SK-N-SH treated with all-trans-retinoic acid at 6 μM for 48 hours (cell line): ENCODE measurements around the gene C5AR1.

Experiments used
- ATAC-seq: fragments of 200-7000 bp; cut with Tn5 transposase; 3 replicates; pipeline ENCODE4 v1.9.1; 2020; ENCODE audit warnings: mild to moderate bottlenecking, moderate library complexity
- ARNTL ChIP-seq: fragments of 450-650 bp; formaldehyde crosslinking; IDR thresholded peaks from 2 replicates; pipeline ENCODE4 v1.5.0; 2020; ENCODE audit warnings: low read depth, mild to moderate bottlenecking, moderate library complexity, borderline replicate concordance
- BACH2 ChIP-seq: fragments of 250-450 bp; sonication (Bioruptor Pico); IDR thresholded peaks from 2 replicates; pipeline ENCODE4 v1.9.0; 2021; ENCODE audit warnings: mild to moderate bottlenecking, borderline replicate concordance
- CSDC2 ChIP-seq: fragments of 250-450 bp; sonication (Bioruptor Pico); IDR thresholded peaks from 2 replicates; pipeline ENCODE4 v1.5.0; 2020; ENCODE audit warnings: mild to moderate bottlenecking, moderate library complexity
- ESRRG ChIP-seq: fragments of 250-450 bp; sonication (Bioruptor Pico); IDR thresholded peaks from 2 replicates; pipeline ENCODE4 v1.6.1; 2021; ENCODE audit warnings: mild to moderate bottlenecking
- GLIS3 ChIP-seq: fragments of 250-450 bp; sonication (Bioruptor Pico); IDR thresholded peaks from 2 replicates; pipeline ENCODE4 v1.5.0; 2020; ENCODE audit warnings: mild to moderate bottlenecking, moderate library complexity
- ISL1 ChIP-seq: fragments of 250-450 bp; sonication (Bioruptor Pico); IDR thresholded peaks from 2 replicates; pipeline ENCODE4 v2.1.2; 2022; ENCODE audit warnings: mild to moderate bottlenecking, moderate library complexity
- OSR1 ChIP-seq: fragments of 250-450 bp; sonication (Bioruptor Pico); IDR thresholded peaks from 2 replicates; pipeline ENCODE4 v1.8.0; 2022; ENCODE audit warnings: moderate library complexity, mild to moderate bottlenecking, inconsistent platforms
- PPARA ChIP-seq: fragments of 250-450 bp; sonication (Bioruptor Pico); IDR thresholded peaks from 2 replicates; pipeline ENCODE4 v1.5.0; 2020; ENCODE audit warnings: mild to moderate bottlenecking, borderline replicate concordance
- SNAI2 ChIP-seq: fragments of 250-450 bp; sonication (Bioruptor Pico); IDR thresholded peaks from 2 replicates; pipeline ENCODE4 v1.5.0; 2020; ENCODE audit warnings: mild to moderate bottlenecking, moderate library complexity
- TOX ChIP-seq: fragments of 250-450 bp; sonication (Bioruptor Pico); IDR thresholded peaks from 2 replicates; pipeline ENCODE4 v1.8.0; 2021; ENCODE audit warnings: mild to moderate bottlenecking, moderate library complexity, borderline replicate concordance
- ZC3H10 ChIP-seq: fragments of 250-450 bp; sonication (Bioruptor Pico); IDR thresholded peaks from 2 replicates; pipeline ENCODE4 v1.5.1; 2021; ENCODE audit warnings: mild to moderate bottlenecking, moderate library complexity
- ZFP3 ChIP-seq: fragments of 250-450 bp; sonication (Bioruptor Pico); IDR thresholded peaks from 2 replicates; pipeline ENCODE4 v1.5.0; 2020; ENCODE audit warnings: mild to moderate bottlenecking, moderate library complexity
- ZFP30 ChIP-seq: fragments of 450-650 bp; formaldehyde crosslinking; IDR thresholded peaks from 2 replicates; pipeline ENCODE4 v1.5.0; 2022; ENCODE audit warnings: mild to moderate bottlenecking, moderate library complexity
- ZNF565 ChIP-seq: fragments of 450-650 bp; formaldehyde crosslinking; conservative IDR thresholded peaks from 2 replicates; pipeline ENCODE4 v1.5.0; 2020; ENCODE audit warnings: low read depth, mild to moderate bottlenecking, moderate library complexity
- TF ChIP-seq, protein P1 (sequence below): fragments of 250-450 bp; sonication (Bioruptor Pico); IDR thresholded peaks from 2 replicates; pipeline ENCODE4 v1.5.0; 2020; ENCODE audit warnings: mild to moderate bottlenecking, moderate library complexity
- TF ChIP-seq, protein P2 (sequence below): fragments of 250-450 bp; sonication (Bioruptor Pico); IDR thresholded peaks from 2 replicates; pipeline ENCODE4 v1.5.1; 2021; ENCODE audit warnings: mild to moderate bottlenecking, moderate library complexity
- TF ChIP-seq, protein P3 (sequence below): fragments of 250-450 bp; sonication (Bioruptor Pico); IDR thresholded peaks from 2 replicates; pipeline ENCODE4 v1.8.0; 2020; ENCODE audit warnings: mild to moderate bottlenecking, moderate library complexity, borderline replicate concordance
- TF ChIP-seq, protein P4 (sequence below): fragments of 250-450 bp; sonication (Bioruptor Pico); IDR thresholded peaks from 2 replicates; pipeline ENCODE4 v1.8.0; 2021; ENCODE audit warnings: low read depth, mild to moderate bottlenecking, moderate library complexity, borderline replicate concordance
- TF ChIP-seq, protein P5 (sequence below): fragments of 250-450 bp; sonication (Bioruptor Pico); IDR thresholded peaks from 2 replicates; pipeline ENCODE4 v1.5.1; 2020; ENCODE audit warnings: low read depth, mild to moderate bottlenecking, moderate library complexity

C5AR1 gene

DNA sequence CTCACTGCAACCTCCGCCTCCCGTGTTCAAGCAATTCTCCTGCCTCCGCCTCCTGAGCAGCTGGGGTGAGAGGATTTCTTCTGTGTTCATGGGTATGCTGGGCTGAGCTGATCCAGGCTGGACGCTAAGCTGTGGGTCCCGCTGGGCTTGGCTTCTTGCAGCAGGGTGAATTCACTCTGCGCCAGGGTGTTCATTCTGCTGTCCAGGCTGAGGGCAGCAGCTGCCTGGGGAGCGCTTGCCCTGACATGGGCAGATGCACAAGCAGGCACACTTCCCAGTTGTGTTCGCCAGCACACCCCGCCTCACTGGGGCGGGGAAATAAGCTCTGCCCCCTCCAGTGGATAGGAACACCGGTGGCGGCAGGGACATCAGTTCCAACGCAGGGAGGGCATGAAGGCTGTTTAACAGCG lies 42.3 kb upstream of the C5AR1 start:
- no peak for ATAC-seq
- TF ChIP-seq PPARA (CRISPR knock-in tag) (no peak), ARNTL (CRISPR knock-in tag) (no peak), TOX (CRISPR knock-in tag) (no peak), GLIS3 (no peak), ESRRG (CRISPR knock-in tag) (no peak), ZNF565 (no peak)
- TF ChIP-seq, protein P1, sequence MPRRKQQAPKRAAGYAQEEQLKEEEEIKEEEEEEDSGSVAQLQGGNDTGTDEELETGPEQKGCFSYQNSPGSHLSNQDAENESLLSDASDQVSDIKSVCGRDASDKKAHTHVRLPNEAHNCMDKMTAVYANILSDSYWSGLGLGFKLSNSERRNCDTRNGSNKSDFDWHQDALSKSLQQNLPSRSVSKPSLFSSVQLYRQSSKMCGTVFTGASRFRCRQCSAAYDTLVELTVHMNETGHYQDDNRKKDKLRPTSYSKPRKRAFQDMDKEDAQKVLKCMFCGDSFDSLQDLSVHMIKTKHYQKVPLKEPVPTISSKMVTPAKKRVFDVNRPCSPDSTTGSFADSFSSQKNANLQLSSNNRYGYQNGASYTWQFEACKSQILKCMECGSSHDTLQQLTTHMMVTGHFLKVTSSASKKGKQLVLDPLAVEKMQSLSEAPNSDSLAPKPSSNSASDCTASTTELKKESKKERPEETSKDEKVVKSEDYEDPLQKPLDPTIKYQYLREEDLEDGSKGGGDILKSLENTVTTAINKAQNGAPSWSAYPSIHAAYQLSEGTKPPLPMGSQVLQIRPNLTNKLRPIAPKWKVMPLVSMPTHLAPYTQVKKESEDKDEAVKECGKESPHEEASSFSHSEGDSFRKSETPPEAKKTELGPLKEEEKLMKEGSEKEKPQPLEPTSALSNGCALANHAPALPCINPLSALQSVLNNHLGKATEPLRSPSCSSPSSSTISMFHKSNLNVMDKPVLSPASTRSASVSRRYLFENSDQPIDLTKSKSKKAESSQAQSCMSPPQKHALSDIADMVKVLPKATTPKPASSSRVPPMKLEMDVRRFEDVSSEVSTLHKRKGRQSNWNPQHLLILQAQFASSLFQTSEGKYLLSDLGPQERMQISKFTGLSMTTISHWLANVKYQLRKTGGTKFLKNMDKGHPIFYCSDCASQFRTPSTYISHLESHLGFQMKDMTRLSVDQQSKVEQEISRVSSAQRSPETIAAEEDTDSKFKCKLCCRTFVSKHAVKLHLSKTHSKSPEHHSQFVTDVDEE (CRISPR knock-in tag): no peak
- TF ChIP-seq, protein P2, sequence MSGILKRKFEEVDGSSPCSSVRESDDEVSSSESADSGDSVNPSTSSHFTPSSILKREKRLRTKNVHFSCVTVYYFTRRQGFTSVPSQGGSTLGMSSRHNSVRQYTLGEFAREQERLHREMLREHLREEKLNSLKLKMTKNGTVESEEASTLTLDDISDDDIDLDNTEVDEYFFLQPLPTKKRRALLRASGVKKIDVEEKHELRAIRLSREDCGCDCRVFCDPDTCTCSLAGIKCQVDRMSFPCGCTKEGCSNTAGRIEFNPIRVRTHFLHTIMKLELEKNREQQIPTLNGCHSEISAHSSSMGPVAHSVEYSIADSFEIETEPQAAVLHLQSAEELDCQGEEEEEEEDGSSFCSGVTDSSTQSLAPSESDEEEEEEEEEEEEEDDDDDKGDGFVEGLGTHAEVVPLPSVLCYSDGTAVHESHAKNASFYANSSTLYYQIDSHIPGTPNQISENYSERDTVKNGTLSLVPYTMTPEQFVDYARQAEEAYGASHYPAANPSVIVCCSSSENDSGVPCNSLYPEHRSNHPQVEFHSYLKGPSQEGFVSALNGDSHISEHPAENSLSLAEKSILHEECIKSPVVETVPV (CRISPR knock-in tag): no peak
- TF ChIP-seq, protein P3, sequence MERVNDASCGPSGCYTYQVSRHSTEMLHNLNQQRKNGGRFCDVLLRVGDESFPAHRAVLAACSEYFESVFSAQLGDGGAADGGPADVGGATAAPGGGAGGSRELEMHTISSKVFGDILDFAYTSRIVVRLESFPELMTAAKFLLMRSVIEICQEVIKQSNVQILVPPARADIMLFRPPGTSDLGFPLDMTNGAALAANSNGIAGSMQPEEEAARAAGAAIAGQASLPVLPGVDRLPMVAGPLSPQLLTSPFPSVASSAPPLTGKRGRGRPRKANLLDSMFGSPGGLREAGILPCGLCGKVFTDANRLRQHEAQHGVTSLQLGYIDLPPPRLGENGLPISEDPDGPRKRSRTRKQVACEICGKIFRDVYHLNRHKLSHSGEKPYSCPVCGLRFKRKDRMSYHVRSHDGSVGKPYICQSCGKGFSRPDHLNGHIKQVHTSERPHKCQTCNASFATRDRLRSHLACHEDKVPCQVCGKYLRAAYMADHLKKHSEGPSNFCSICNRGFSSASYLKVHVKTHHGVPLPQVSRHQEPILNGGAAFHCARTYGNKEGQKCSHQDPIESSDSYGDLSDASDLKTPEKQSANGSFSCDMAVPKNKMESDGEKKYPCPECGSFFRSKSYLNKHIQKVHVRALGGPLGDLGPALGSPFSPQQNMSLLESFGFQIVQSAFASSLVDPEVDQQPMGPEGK: no peak

DNA sequence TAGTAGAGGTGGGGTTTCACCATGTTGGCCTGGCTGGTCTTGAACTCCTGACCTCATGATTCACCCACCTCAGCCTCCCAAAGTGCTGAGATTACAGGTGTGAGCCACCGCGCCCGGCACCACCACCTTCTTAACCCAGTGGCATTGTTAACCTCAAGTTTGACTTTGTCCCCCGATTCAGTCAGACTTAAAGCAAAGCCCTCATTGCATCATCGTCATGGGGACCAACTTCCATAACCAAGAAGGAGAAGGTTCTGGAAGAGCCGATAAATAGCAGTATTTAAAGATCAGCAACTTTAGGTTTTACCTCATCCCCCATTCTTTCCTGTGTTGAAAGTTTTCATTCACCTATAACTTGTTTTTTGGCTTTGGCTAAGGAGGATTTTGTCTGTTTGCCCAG lies 41.6 kb upstream of the C5AR1 start:
- no peak for ATAC-seq
- TF ChIP-seq, protein P4, sequence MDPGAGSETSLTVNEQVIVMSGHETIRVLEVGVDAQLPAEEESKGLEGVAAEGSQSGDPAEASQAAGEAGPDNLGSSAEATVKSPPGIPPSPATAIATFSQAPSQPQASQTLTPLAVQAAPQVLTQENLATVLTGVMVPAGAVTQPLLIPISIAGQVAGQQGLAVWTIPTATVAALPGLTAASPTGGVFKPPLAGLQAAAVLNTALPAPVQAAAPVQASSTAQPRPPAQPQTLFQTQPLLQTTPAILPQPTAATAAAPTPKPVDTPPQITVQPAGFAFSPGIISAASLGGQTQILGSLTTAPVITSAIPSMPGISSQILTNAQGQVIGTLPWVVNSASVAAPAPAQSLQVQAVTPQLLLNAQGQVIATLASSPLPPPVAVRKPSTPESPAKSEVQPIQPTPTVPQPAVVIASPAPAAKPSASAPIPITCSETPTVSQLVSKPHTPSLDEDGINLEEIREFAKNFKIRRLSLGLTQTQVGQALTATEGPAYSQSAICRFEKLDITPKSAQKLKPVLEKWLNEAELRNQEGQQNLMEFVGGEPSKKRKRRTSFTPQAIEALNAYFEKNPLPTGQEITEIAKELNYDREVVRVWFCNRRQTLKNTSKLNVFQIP: no peak
- TF ChIP-seq CSDC2 (CRISPR knock-in tag) (no peak), ZC3H10 (CRISPR knock-in tag) (no peak), ESRRG (CRISPR knock-in tag) (no peak), BACH2 (CRISPR knock-in tag) (no peak), SNAI2 (CRISPR knock-in tag) (no peak), GLIS3 (no peak), OSR1 (CRISPR knock-in tag) (no peak), ISL1 (no peak), ZFP30 (CRISPR knock-in tag) (no peak), ZFP3 (CRISPR knock-in tag) (no peak)
- TF ChIP-seq, protein P2 (CRISPR knock-in tag): no peak
- TF ChIP-seq, protein P1 (CRISPR knock-in tag): no peak
- TF ChIP-seq, protein P5, sequence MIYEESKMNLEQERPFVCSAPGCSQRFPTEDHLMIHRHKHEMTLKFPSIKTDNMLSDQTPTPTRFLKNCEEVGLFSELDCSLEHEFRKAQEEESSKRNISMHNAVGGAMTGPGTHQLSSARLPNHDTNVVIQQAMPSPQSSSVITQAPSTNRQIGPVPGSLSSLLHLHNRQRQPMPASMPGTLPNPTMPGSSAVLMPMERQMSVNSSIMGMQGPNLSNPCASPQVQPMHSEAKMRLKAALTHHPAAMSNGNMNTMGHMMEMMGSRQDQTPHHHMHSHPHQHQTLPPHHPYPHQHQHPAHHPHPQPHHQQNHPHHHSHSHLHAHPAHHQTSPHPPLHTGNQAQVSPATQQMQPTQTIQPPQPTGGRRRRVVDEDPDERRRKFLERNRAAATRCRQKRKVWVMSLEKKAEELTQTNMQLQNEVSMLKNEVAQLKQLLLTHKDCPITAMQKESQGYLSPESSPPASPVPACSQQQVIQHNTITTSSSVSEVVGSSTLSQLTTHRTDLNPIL (CRISPR knock-in tag): no peak
